Stomach (tissue), 4 donors: Measurements from ENCODE around the gene SEPTIN5.

Experiments used
- EP300 ChIP-seq: sonication (generic); formaldehyde crosslinking; IDR thresholded peaks from one replicate; pipeline ENCODE4 v1.6.1; 2017; ENCODE audit warnings: antibody characterized with exemption
- POLR2A ChIP-seq, 4 donors: fragments of 450-650 bp; IDR thresholded peaks; one replicate each; pipeline ENCODE4 v1.6.1; 2016; ENCODE audit warnings: antibody characterized with exemption in 4 of 4, control low read depth in 2 of 4, mild to moderate bottlenecking in 1 of 4, moderate library complexity in 1 of 4
- POLR2AphosphoS5 ChIP-seq, 3 donors: sonication (generic); formaldehyde crosslinking; IDR thresholded peaks; one replicate each; pipeline ENCODE4 v1.6.1; 2016; ENCODE audit warnings: antibody characterized with exemption in 3 of 3
- TF ChIP-seq, protein P1 (sequence below), 7 experiments: fragments of 450-650 bp in 4 of 7; fragments of 200-600 bp in 3 of 7; sonication (generic) in 3 of 7; IDR thresholded peaks; one replicate each; pipeline ENCODE4 v1.5.1; 2016 to 2019; ENCODE audit warnings: antibody characterized with exemption in 7 of 7, control low read depth in 2 of 7, mild to moderate bottlenecking in 1 of 7

GRCh38 chr22:19718456-19719049 is 4.2 kb downstream of the SEPTIN5 start:
- TF ChIP-seq, protein P1, sequence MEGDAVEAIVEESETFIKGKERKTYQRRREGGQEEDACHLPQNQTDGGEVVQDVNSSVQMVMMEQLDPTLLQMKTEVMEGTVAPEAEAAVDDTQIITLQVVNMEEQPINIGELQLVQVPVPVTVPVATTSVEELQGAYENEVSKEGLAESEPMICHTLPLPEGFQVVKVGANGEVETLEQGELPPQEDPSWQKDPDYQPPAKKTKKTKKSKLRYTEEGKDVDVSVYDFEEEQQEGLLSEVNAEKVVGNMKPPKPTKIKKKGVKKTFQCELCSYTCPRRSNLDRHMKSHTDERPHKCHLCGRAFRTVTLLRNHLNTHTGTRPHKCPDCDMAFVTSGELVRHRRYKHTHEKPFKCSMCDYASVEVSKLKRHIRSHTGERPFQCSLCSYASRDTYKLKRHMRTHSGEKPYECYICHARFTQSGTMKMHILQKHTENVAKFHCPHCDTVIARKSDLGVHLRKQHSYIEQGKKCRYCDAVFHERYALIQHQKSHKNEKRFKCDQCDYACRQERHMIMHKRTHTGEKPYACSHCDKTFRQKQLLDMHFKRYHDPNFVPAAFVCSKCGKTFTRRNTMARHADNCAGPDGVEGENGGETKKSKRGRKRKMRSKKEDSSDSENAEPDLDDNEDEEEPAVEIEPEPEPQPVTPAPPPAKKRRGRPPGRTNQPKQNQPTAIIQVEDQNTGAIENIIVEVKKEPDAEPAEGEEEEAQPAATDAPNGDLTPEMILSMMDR (IDR thresholded peaks at IDR 0.05): no peak
- TF ChIP-seq EP300: no peak
- TF ChIP-seq POLR2A (IDR thresholded peaks at IDR 0.05): no peak
- TF ChIP-seq POLR2AphosphoS5 (IDR thresholded peaks at IDR 0.05): no peak
